Measurements from ENCODE around the gene MAN2B2. TPM values are rescaled to one million over a fixed set of nuclear protein-coding genes. Genes with fewer than 3 reads are reported as not detected.
A peak's percentile ranks its signal among the peaks of the same experiment; 100 is the strongest.

MAN2B2 gene
- total and polyA plus RNA-seq, 2 of the 8 experiments (the other 6 are each of a cell fraction or from before 2014, with no cell fraction given), result 3.3 to 4.0 TPM

DNA sequence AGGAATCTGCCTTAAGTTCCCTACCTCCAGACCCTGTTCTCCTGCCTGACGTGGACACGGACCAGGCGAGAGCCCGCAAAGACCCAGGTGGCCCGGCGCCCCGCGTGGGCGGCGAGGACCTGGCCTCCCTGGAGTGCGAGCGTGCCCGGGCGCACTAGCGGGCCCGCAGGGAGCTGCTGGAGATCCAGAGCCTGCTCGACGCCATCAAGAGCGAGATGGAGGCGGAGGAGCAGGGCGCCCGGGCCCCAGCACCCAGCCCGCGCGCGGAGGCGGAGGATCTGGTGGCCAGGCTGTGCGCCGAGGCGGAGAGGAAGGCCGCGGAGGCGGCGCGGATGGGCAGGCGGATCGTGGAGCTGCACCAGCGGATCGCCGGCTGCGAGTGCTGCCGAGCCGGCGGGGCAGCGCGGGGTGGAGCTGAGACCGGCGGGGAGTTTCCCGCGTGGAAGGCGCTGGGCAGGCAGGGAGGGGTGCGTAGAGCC is 83.6 kb downstream of the MAN2B2 start (continued):
- TF ChIP-seq JUND (IDR thresholded peaks at IDR 0.05; ENCODE audit: low read length), result no peak
- TF ChIP-seq SAP30 (IDR thresholded peaks at IDR 0.05; ENCODE audit: insufficient read depth, insufficient replicate concordance, low read length), result no peak
- no peak for TF ChIP-seq GTF2F1 (IDR thresholded peaks at IDR 0.05; ENCODE audit: borderline replicate concordance, low read depth, low read length)
- no peak for TF ChIP-seq TCF12 (IDR thresholded peaks at IDR 0.05; ENCODE audit: low read depth, low read length)
- no peak for TF ChIP-seq SRF (IDR thresholded peaks at IDR 0.05; ENCODE audit: low read depth, low read length)
- peak; percentile 54; the same call in 1 of the 2 replicates for TF ChIP-seq SUZ12 (IDR thresholded peaks at IDR 0.05; ENCODE audit: low read length)
- no peak for TF ChIP-seq CTBP2 (IDR thresholded peaks at IDR 0.05; ENCODE audit: borderline replicate concordance, insufficient read depth, insufficient read length, low read length)
- no peak for TF ChIP-seq CBX5 (IDR thresholded peaks at IDR 0.05; ENCODE audit: low read depth, low read length)
- no peak for TF ChIP-seq KDM5A (IDR thresholded peaks at IDR 0.05; ENCODE audit: low read length)
- peak; percentile 61 for TF ChIP-seq KDM4A (IDR thresholded peaks at IDR 0.05; ENCODE audit: low read depth, low read length, severe bottlenecking)
- peak; percentile 34 for TF ChIP-seq ASH2L (IDR thresholded peaks at IDR 0.05; ENCODE audit: low read length)
- TF ChIP-seq RBBP5 (IDR thresholded peaks at IDR 0.05; ENCODE audit: borderline replicate concordance, low read depth, low read length), result no peak
- no peak for TF ChIP-seq RXRA (IDR thresholded peaks at IDR 0.05; ENCODE audit: insufficient read depth, low read depth, low read length)
- no peak for TF ChIP-seq ZNF274 (IDR thresholded peaks at IDR 0.05; ENCODE audit: borderline replicate concordance, extremely low read depth, low read length)
- TF ChIP-seq POLR2A (IDR thresholded peaks at IDR 0.05; ENCODE audit: control extremely low read depth in 1 of 2, low read depth in 2 of 2, low read length in 2 of 2), result no peak
- TF ChIP-seq, protein P1, sequence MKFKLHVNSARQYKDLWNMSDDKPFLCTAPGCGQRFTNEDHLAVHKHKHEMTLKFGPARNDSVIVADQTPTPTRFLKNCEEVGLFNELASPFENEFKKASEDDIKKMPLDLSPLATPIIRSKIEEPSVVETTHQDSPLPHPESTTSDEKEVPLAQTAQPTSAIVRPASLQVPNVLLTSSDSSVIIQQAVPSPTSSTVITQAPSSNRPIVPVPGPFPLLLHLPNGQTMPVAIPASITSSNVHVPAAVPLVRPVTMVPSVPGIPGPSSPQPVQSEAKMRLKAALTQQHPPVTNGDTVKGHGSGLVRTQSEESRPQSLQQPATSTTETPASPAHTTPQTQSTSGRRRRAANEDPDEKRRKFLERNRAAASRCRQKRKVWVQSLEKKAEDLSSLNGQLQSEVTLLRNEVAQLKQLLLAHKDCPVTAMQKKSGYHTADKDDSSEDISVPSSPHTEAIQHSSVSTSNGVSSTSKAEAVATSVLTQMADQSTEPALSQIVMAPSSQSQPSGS (IDR thresholded peaks at IDR 0.05; ENCODE audit: low read length), result no peak
- no peak for TF ChIP-seq SP4 (IDR thresholded peaks at IDR 0.05; ENCODE audit: low read length)
- TF ChIP-seq MAFK (IDR thresholded peaks at IDR 0.05; ENCODE audit: low read depth, low read length), result no peak
- TF ChIP-seq PHF8 (conservative IDR thresholded peaks at IDR 0.05; ENCODE audit: low read depth, low read length), result 0 out of 2 replicates have a peak, but pooled peaks have one; percentile 30
- TF ChIP-seq, protein P2, sequence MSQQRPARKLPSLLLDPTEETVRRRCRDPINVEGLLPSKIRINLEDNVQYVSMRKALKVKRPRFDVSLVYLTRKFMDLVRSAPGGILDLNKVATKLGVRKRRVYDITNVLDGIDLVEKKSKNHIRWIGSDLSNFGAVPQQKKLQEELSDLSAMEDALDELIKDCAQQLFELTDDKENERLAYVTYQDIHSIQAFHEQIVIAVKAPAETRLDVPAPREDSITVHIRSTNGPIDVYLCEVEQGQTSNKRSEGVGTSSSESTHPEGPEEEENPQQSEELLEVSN (IDR thresholded peaks at IDR 0.05), result peak; percentile 93

Data from H1 (cell line).